H1 (cell line): Measurements from ENCODE around the gene MYO15B. TPM values are rescaled to one million over a fixed set of nuclear protein-coding genes. Genes with fewer than 3 reads are reported as not detected.
A peak's percentile ranks its signal among the peaks of the same experiment; 100 is the strongest.

Experiments
- CTCF ChIA-PET: fragments of 300-600 bp; sonication (Branson Sonifier 250); formaldehyde crosslinking; loops from one replicate; lab custom pipeline; 2021; ENCODE audit not compliant: partially characterized antibody; lab: Charles Lee
- POLR2A ChIA-PET: fragments of 300-600 bp; sonication (Branson Sonifier 250); formaldehyde crosslinking; loops from one replicate; lab custom pipeline; 2021; ENCODE audit warnings: inconsistent platforms; ENCODE audit not compliant: partially characterized antibody; lab: Charles Lee
- DNase-seq, 2 experiments: peaks; one replicate each; pipeline versions ENCODE4 v3.0.0 to v3.0.0-alpha.2; 2010 to 2022; ENCODE audit warnings: low spot score in 2 of 2, low read depth in 1 of 2, mixed read lengths in 1 of 2
- FAIRE-seq: peaks from 2 replicates; lab custom pipeline; 2011; peaks lifted over from hg19 to GRCh38; lab: Jason Lieb, UNC
- H2AFZ ChIP-seq: 2 replicates; pipeline ENCODE4 v1.8.1; 2012; ENCODE audit warnings: low read length, inconsistent platforms
- H2AK5ac ChIP-seq: 2 replicates; pipeline ENCODE4 v1.6.1; 2013; ENCODE audit warnings: low read depth, low read length
- H2BK120ac ChIP-seq: replicated peaks from 2 replicates; pipeline ENCODE3; 2013; ENCODE audit warnings: low read depth, low read length, inconsistent platforms
- H2BK12ac ChIP-seq: 2 replicates; pipeline ENCODE4 v1.6.1; 2013; ENCODE audit warnings: low read depth, low read length
- H2BK15ac ChIP-seq: 2 replicates; pipeline ENCODE4 v1.6.1; 2013; ENCODE audit warnings: low read length
- H2BK20ac ChIP-seq: 2 replicates; pipeline ENCODE4 v1.6.1; 2013; ENCODE audit warnings: low read length
- H2BK5ac ChIP-seq: 2 replicates; pipeline ENCODE4 v1.6.1; 2013; ENCODE audit warnings: low read depth, low read length
- H3K14ac ChIP-seq: 2 replicates; pipeline ENCODE4 v1.6.1; 2013; ENCODE audit warnings: inconsistent platforms; ENCODE audit not compliant: insufficient read length
- H3K18ac ChIP-seq: 2 replicates; pipeline ENCODE4 v1.6.1; 2013; ENCODE audit warnings: low read length; ENCODE audit errors: extremely low read depth
- H3K23ac ChIP-seq: 2 replicates; pipeline ENCODE4 v1.6.1; 2013; ENCODE audit warnings: inconsistent platforms; ENCODE audit not compliant: insufficient read length
- H3K23me2 ChIP-seq: 2 replicates; pipeline ENCODE4 v1.6.1; 2013; ENCODE audit warnings: low read depth, low read length
- H3K27ac ChIP-seq: 2 replicates; pipeline ENCODE4 v1.6.1; 2011; ENCODE audit warnings: low read depth, low read length, inconsistent platforms
- H3K27me3 ChIP-seq, 4 experiments: replicated peaks in 1 of 4; 1 replicate in 1 of 4; 2 replicates in 3 of 4; pipeline versions ENCODE4 v1.6.1 to v1.8.1; 2011 to 2013; ENCODE audit warnings: low read length in 3 of 4, mild to moderate bottlenecking in 3 of 4, inconsistent platforms in 2 of 4, mixed read lengths in 2 of 4, moderate library complexity in 1 of 4; ENCODE audit not compliant: control insufficient read depth in 3 of 4, insufficient read depth in 3 of 4; ENCODE audit errors: extremely low read depth in 1 of 4
- H3K36me3 ChIP-seq, 4 experiments: 2 replicates each; pipeline versions ENCODE4 v1.6.1 to v1.8.1; 2011 to 2013; ENCODE audit warnings: mild to moderate bottlenecking in 4 of 4, low read length in 3 of 4, moderate library complexity in 2 of 4, control low read depth in 1 of 4, inconsistent platforms in 1 of 4; ENCODE audit not compliant: insufficient read depth in 4 of 4, control insufficient read depth in 2 of 4
- H3K4ac ChIP-seq: replicated peaks from 2 replicates; pipeline ENCODE3; 2013; ENCODE audit warnings: low read length, low read depth, mixed read lengths, inconsistent platforms; ENCODE audit not compliant: insufficient read length
- H3K4me1 ChIP-seq, 4 experiments: replicated peaks in 1 of 4; 1 replicate in 1 of 4; 2 replicates in 3 of 4; pipeline versions ENCODE4 v1.6.1 to v1.8.1; 2011 to 2013; ENCODE audit warnings: low read length in 3 of 4, inconsistent platforms in 2 of 4, mixed read lengths in 1 of 4; ENCODE audit not compliant: insufficient read depth in 4 of 4, control insufficient read depth in 3 of 4
- H3K4me2 ChIP-seq, 2 experiments: 2 replicates each; pipeline versions ENCODE4 v1.6.1 to v1.8.1; 2011 to 2013; ENCODE audit warnings: low read depth in 2 of 2, low read length in 2 of 2, control low read depth in 1 of 2, inconsistent platforms in 1 of 2, mild to moderate bottlenecking in 1 of 2; ENCODE audit not compliant: insufficient read depth in 1 of 2
- H3K4me3 ChIP-seq, 4 experiments: fragments of 200-600, 300-600 bp in 1 of 4; sonication (generic), shearing (Covaris generic), sonication (Bioruptor Twin) in 1 of 4; 2 replicates each; pipeline versions ENCODE4 v1.5.1 to v1.8.1; 2011 to 2016; ENCODE audit warnings: low read length in 4 of 4, low read depth in 3 of 4, control low read depth in 2 of 4, inconsistent platforms in 2 of 4, mild to moderate bottlenecking in 2 of 4, mixed read lengths in 1 of 4, moderate library complexity in 1 of 4; ENCODE audit not compliant: insufficient read depth in 2 of 4; ENCODE audit errors: extremely low read depth in 1 of 4
- H3K56ac ChIP-seq: replicated peaks from 2 replicates; pipeline ENCODE3; 2013; ENCODE audit warnings: low read depth, mild to moderate bottlenecking, mixed read lengths, low read length, inconsistent platforms; ENCODE audit not compliant: insufficient read length
- H3K79me1 ChIP-seq: 2 replicates; pipeline ENCODE4 v1.6.1; 2013; ENCODE audit warnings: low read depth, low read length, control low read depth
- H3K79me2 ChIP-seq, 2 experiments: 2 replicates each; pipeline versions ENCODE4 v1.6.1 to v1.8.1; 2012 to 2013; ENCODE audit warnings: low read length in 2 of 2, mild to moderate bottlenecking in 2 of 2, inconsistent platforms in 1 of 2; ENCODE audit not compliant: insufficient read depth in 2 of 2, control insufficient read depth in 1 of 2
- H3K9ac ChIP-seq, 4 experiments: replicated peaks in 1 of 4; 1 replicate in 1 of 4; 2 replicates in 3 of 4; pipeline versions ENCODE4 v1.6.1 to v1.8.1; 2011 to 2013; ENCODE audit warnings: low read depth in 3 of 4, low read length in 3 of 4, control low read depth in 2 of 4, mild to moderate bottlenecking in 2 of 4, moderate library complexity in 2 of 4, inconsistent platforms in 1 of 4; ENCODE audit errors: extremely low read depth in 1 of 4
- H3K9me3 ChIP-seq, 2 experiments: 2 replicates each; pipeline versions ENCODE4 v1.6.1 to v1.8.1; 2012 to 2013; ENCODE audit warnings: mild to moderate bottlenecking in 2 of 2, moderate library complexity in 2 of 2, control low read depth in 1 of 2, inconsistent platforms in 1 of 2, low read depth in 1 of 2, low read length in 1 of 2, mixed read lengths in 1 of 2; ENCODE audit not compliant: insufficient read depth in 2 of 2
- H4K20me1 ChIP-seq, 2 experiments: replicated peaks in 1 of 2; 2 replicates each; pipeline versions ENCODE3 to v1.8.1; 2011 to 2013; ENCODE audit warnings: inconsistent platforms in 2 of 2, low read length in 2 of 2, mild to moderate bottlenecking in 1 of 2; ENCODE audit not compliant: insufficient read depth in 2 of 2, control insufficient read depth in 1 of 2
- H4K5ac ChIP-seq: 2 replicates; pipeline ENCODE4 v1.6.1; 2013; ENCODE audit warnings: low read length, low read depth, mixed read lengths, inconsistent platforms; ENCODE audit not compliant: insufficient read length
- H4K8ac ChIP-seq: 2 replicates; pipeline ENCODE4 v1.8.0; 2013; ENCODE audit warnings: mild to moderate bottlenecking, moderate library complexity, low read length, inconsistent platforms; ENCODE audit not compliant: insufficient read depth; ENCODE audit errors: extremely low read depth
- H4K91ac ChIP-seq: replicated peaks from 2 replicates; pipeline ENCODE3; 2013; ENCODE audit warnings: low read length, mixed read lengths, inconsistent platforms; ENCODE audit not compliant: insufficient read length
- BCL11A ChIP-seq, 2 experiments: IDR thresholded peaks; one replicate each; pipeline ENCODE4 v1.6.1; 2011; ENCODE audit warnings: low read depth in 2 of 2, low read length in 2 of 2, mild to moderate bottlenecking in 2 of 2
- BRCA1 ChIP-seq: IDR thresholded peaks from 2 replicates; pipeline ENCODE4 v1.6.1; 2012; ENCODE audit warnings: low read depth, low read length, improper control_type of control experiment
- CBX5 ChIP-seq: fragments of 300-800, 300-1000 bp; sonication (generic); IDR thresholded peaks from 2 replicates; pipeline ENCODE4 v1.7.1; 2016; ENCODE audit warnings: antibody characterized with exemption, low read length, low read depth
- CEBPB ChIP-seq: IDR thresholded peaks from 2 replicates; pipeline ENCODE4 v1.6.1; 2012; ENCODE audit warnings: low read depth, low read length
- EZH2 ChIP-seq: fragments of 200-600 bp; sonication (generic); IDR thresholded peaks from 2 replicates; pipeline ENCODE4 v1.7.1; 2012; ENCODE audit warnings: low read depth, mild to moderate bottlenecking, moderate library complexity, low read length, inconsistent platforms; ENCODE audit not compliant: severe bottlenecking
- KDM5A ChIP-seq: fragments of 200-600 bp; IDR thresholded peaks from 2 replicates; pipeline ENCODE4 v1.7.1; 2012; ENCODE audit warnings: mild to moderate bottlenecking, low read length, inconsistent platforms, mixed read lengths
- PHF8 ChIP-seq: fragments of 200-600 bp; sonication (generic); conservative IDR thresholded peaks from 2 replicates; pipeline ENCODE4 v1.7.1; 2012; ENCODE audit warnings: low read depth, mild to moderate bottlenecking, inconsistent platforms, low read length, moderate library complexity
- RAD21 ChIP-seq, 2 experiments: IDR thresholded peaks in 1 of 2; conservative IDR thresholded peaks in 1 of 2; 2 replicates each; pipeline ENCODE4 v1.6.1; 2011; ENCODE audit warnings: low read depth in 2 of 2, low read length in 2 of 2, improper control_type of control experiment in 1 of 2, inconsistent platforms in 1 of 2, mild to moderate bottlenecking in 1 of 2, moderate library complexity in 1 of 2
- RFX5 ChIP-seq: IDR thresholded peaks from 2 replicates; pipeline ENCODE4 v1.6.1; 2011; ENCODE audit warnings: low read depth, low read length, improper control_type of control experiment, borderline replicate concordance
- SIRT6 ChIP-seq: IDR thresholded peaks from one replicate; pipeline ENCODE4 v1.7.1; 2012; ENCODE audit warnings: low read length, inconsistent platforms
- SP2 ChIP-seq: IDR thresholded peaks from 2 replicates; pipeline ENCODE4 v1.6.1; 2012; ENCODE audit warnings: mild to moderate bottlenecking, low read length, inconsistent platforms
- TBP ChIP-seq: IDR thresholded peaks from 2 replicates; pipeline ENCODE4 v1.6.1; 2011; ENCODE audit warnings: low read depth, low read length, improper control_type of control experiment
- TEAD4 ChIP-seq: IDR thresholded peaks from 2 replicates; pipeline ENCODE4 v1.6.1; 2012; ENCODE audit warnings: low read depth, low read length, inconsistent platforms, mixed read lengths
- YY1 ChIP-seq: IDR thresholded peaks from 2 replicates; pipeline ENCODE4 v1.6.1; 2011; ENCODE audit warnings: low read depth, mild to moderate bottlenecking, low read length
- WGBS, 2 experiments: shearing (Covaris generic) in 1 of 2; methylation state at CpG; one replicate each; pipeline versions ENCODE4 v1.1.6 to v1.1.7; 2013 to 2015; ENCODE audit warnings: low lambda C conversion rate in 2 of 2, mixed read lengths in 2 of 2, inconsistent platforms in 1 of 2, low coverage in 1 of 2, missing lambda C conversion rate in 1 of 2; ENCODE audit not compliant: insufficient replicate concordance in 2 of 2, insufficient coverage in 1 of 2, insufficient read length in 1 of 2; ENCODE audit errors: extremely low coverage in 1 of 2, missing lambda C conversion rate in 1 of 2; 5-methylcytosine and 5-hydroxymethylcytosine counted together
- polyA plus RNA-seq, 7 experiments: library from polyadenylated mRNA; depleted of rRNA in 3 of 7; stranded (reverse) in 5 of 7; unstranded in 2 of 7; fragments of >200 nt in 5 of 7; fragments of 200-250 nt in 2 of 7; gene quantifications; 1 replicate in 5 of 7; 2 replicates in 1 of 7; 4 replicates in 1 of 7; pipeline versions ENCODE4 v1.2.1 to v1.2.3, GENCODE V29; 2011 to 2013; ENCODE audit warnings: missing spikeins in 2 of 7, mixed read lengths in 2 of 7
- total RNA-seq: library from RNA; stranded (reverse); fragmentation: NEBNext Ultra II Directional; extraction: Animal tissue kit (Norgen Biotek cat#: 25700); gene quantifications from 2 replicates; pipeline ENCODE4 v1.2.1, GENCODE V29; 2021

The MYO15B gene
- total and polyA plus RNA-seq, 2 of the 8 experiments (the other 6 are each of a cell fraction or from before 2014, with no cell fraction given): 7.1 to 11.2 TPM

- Histone ChIP-seq H2BK5ac (peak overlapping the region; percentile 28; the same call in 1 of the 2 replicates), H4K91ac (peak overlapping the region; percentile 68), H3K9ac (peak overlapping the region in 1 of 4 experiments; percentile 23; a peak in 1 of 7 replicates)
- TF ChIP-seq CEBPB (no peak), BCL11A (IDR thresholded peaks at IDR 0.05; ENCODE audit: low read depth in 2 of 2, low read length in 2 of 2) (no peak), SIRT6 (no peak), EZH2 (no peak), BRCA1 (no peak), CBX5 (no peak), RAD21 (IDR thresholded peaks at IDR 0.05 in 1 of 2, conservative IDR thresholded peaks at IDR 0.05 in 1 of 2; ENCODE audit: low read depth in 2 of 2, low read length in 2 of 2) (no peak), SP2 (no peak), TBP (no peak), PHF8 (no peak), KDM5A (no peak), RFX5 (no peak), YY1 (no peak), TEAD4 (no peak)
Observed at GRCh38 chr17:75643643-75644017, 56.0 kb downstream of the MYO15B start.

More at GRCh38 chr17:75643643-75644017, 56.0 kb downstream of the MYO15B start:
- peaks cover 5 to 16% (median 10%) of the 10 kb centered on the region in 4 experiments for H3K4me1 ChIP-seq
- H2BK20ac ChIP-seq: no peak overlapping the region
- no peak overlapping the region for H3K23ac ChIP-seq
- 83% methylated on average over 7 of the region's 7 CpGs; no CpG with 5 or more reads in 1 of the 2 experiments for WGBS, 2 experiments
- FAIRE-seq: no peak
- H2AK5ac ChIP-seq: no peak overlapping the region
- H3K4ac ChIP-seq: no peak overlapping the region
- no peaks in the 10 kb centered on the region; a peak in 1 of 4 replicates for H3K79me2 ChIP-seq
- no peak overlapping the region for H3K56ac ChIP-seq
- H3K36me3 ChIP-seq: peaks cover 0 to under 1% (median 0%) of the 10 kb centered on the region in 4 experiments; a peak in 3 of 8 replicates
- H4K8ac ChIP-seq: peak overlapping the region; percentile 3; the same call in 1 of the 2 replicates
- no peaks in the 10 kb centered on the region for H3K9me3 ChIP-seq
- no peak for DNase-seq
- peak overlapping the region; percentile 25 to 39; a peak in 1 of 4 replicates for H3K4me2 ChIP-seq
- no peak overlapping the region for H2BK120ac ChIP-seq
- CTCF ChIA-PET: interaction anchor here (0.7 to 59.2 kb wide), 7 partner anchors 0 to 116 kb away, joined by 3 to 2200 read pairs (median 9); partner anchors contain the start of genes RECQL5, SAP30BP and SMIM5
- peak overlapping the region; percentile 89 for H3K18ac ChIP-seq
- H3K79me1 ChIP-seq: no peaks in the 10 kb centered on the region; the same call in 1 of the 2 replicates
- H3K14ac ChIP-seq: no peak overlapping the region
- no peaks in the 10 kb centered on the region for H3K23me2 ChIP-seq
- H3K27ac ChIP-seq: peak overlapping the region; percentile 69; the same call in 1 of the 2 replicates
- H3K27me3 ChIP-seq: no peaks in the 10 kb centered on the region
- H4K5ac ChIP-seq: no peak overlapping the region
- H4K20me1 ChIP-seq: no peaks in the 10 kb centered on the region
- H2BK15ac ChIP-seq: no peak overlapping the region
- H2BK12ac ChIP-seq: peak overlapping the region; percentile 45; the same call in 1 of the 2 replicates
- H3K4me3 ChIP-seq: no peak overlapping the region; a peak in 1 of 8 replicates
- H2AFZ ChIP-seq: no peak overlapping the region
- POLR2A ChIA-PET: interaction anchor here (1.3 to 3.0 kb wide), 7 partner anchors 10 to 28 kb away, joined by 3 to 19 read pairs (median 4); partner anchors contain the start of gene SMIM5
